Activated naive CD8-positive, alpha-beta T cell treated with anti-CD3 and anti-CD28 coated beads for 36 hours (primary cell): ENCODE data around the gene NRG3. TPM values are rescaled to one million over a fixed set of nuclear protein-coding genes. Genes with fewer than 3 reads are reported as not detected.

Source experiments
- DNase-seq: peaks from one replicate; pipeline ENCODE4 v3.0.0; 2021
- H3K27ac Mint-ChIP-seq: one replicate; pipeline ENCODE4 v1.8.0; 2022; ENCODE audit warnings: mild to moderate bottlenecking, moderate library complexity, mixed read lengths
- H3K27me3 Mint-ChIP-seq: one replicate; pipeline ENCODE4 v1.8.0; 2022; ENCODE audit warnings: mild to moderate bottlenecking, mixed read lengths
- H3K36me3 Mint-ChIP-seq: one replicate; pipeline ENCODE4 v1.8.0; 2021; ENCODE audit warnings: mild to moderate bottlenecking, mixed read lengths
- H3K4me1 Mint-ChIP-seq: one replicate; pipeline ENCODE4 v1.8.0; 2021; ENCODE audit warnings: mixed read lengths
- H3K4me3 Mint-ChIP-seq: one replicate; pipeline ENCODE4 v1.8.0; 2022; ENCODE audit warnings: mild to moderate bottlenecking, moderate library complexity, mixed read lengths
- H3K9me3 Mint-ChIP-seq: one replicate; pipeline ENCODE4 v1.8.0; 2022; ENCODE audit warnings: mixed read lengths
- total RNA-seq, 2 experiments: library from RNA; stranded (reverse); gene quantifications; one replicate each; pipeline ENCODE4 v1.2.3, GENCODE V29; 2021

Gene NRG3
- total RNA-seq, 2 experiments from 2014 or later: not detected

- no peak overlapping the region for H3K4me3 Mint-ChIP-seq
- H3K4me1 Mint-ChIP-seq: no peaks in the 10 kb centered on the region
- H3K27me3 Mint-ChIP-seq: no peaks in the 10 kb centered on the region
- H3K9me3 Mint-ChIP-seq: no peaks in the 10 kb centered on the region
- H3K27ac Mint-ChIP-seq: no peak overlapping the region
- H3K36me3 Mint-ChIP-seq: no peaks in the 10 kb centered on the region
- no peak for DNase-seq
Measured at GRCh38 chr10:81961451-81962184, 86.6 kb downstream of the NRG3 start.

DNA sequence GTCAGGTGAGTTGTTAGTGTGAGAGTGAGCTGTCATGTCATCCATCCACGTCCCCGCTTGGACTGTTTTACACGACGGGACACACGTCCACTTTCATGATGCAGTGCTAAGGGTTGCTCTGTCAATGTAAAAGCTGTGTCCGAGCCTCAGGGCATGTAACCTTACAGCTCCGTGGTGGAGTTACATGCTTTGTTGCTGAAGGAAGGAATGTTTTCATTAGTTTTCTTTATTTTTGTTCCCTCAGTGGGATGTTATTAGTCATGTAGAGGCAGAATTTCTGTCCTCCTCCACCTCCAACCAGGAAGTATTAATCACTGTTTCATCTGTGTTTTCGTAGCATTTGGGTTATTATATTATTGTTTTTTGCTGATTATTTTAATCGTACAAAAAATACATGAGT lies 88.6 kb downstream of the NRG3 start:
- no peak overlapping the region for H3K27ac Mint-ChIP-seq
- no peak overlapping the region for H3K4me3 Mint-ChIP-seq
- no peaks in the 10 kb centered on the region for H3K9me3 Mint-ChIP-seq
- no peaks in the 10 kb centered on the region for H3K4me1 Mint-ChIP-seq
- no peaks in the 10 kb centered on the region for H3K36me3 Mint-ChIP-seq
- H3K27me3 Mint-ChIP-seq: no peaks in the 10 kb centered on the region
- no peak for DNase-seq

GRCh38 chr10:81967716-81968115 lies 92.7 kb downstream of the NRG3 start:
- Mint-ChIP-seq H3K9me3 (peaks cover 6% of the 10 kb centered on the region), H3K36me3 (no peaks in the 10 kb centered on the region), H3K27me3 (no peaks in the 10 kb centered on the region), H3K4me3 (no peak overlapping the region), H3K4me1 (no peaks in the 10 kb centered on the region), H3K27ac (no peak overlapping the region)
- DNase-seq: no peak

- Mint-ChIP-seq H3K4me1 (no peaks in the 10 kb centered on the region), H3K27me3 (no peaks in the 10 kb centered on the region), H3K9me3 (peaks cover 12% of the 10 kb centered on the region), H3K27ac (no peak overlapping the region), H3K4me3 (no peak overlapping the region), H3K36me3 (no peaks in the 10 kb centered on the region)
- no peak for DNase-seq
Measured at GRCh38 chr10:81969136-81969535, 94.1 kb downstream of the NRG3 start.

- H3K4me3 Mint-ChIP-seq: no peak overlapping the region
- peaks cover 8% of the 10 kb centered on the region for H3K9me3 Mint-ChIP-seq
- H3K27ac Mint-ChIP-seq: no peak overlapping the region
- no peaks in the 10 kb centered on the region for H3K36me3 Mint-ChIP-seq
- no peaks in the 10 kb centered on the region for H3K4me1 Mint-ChIP-seq
- H3K27me3 Mint-ChIP-seq: no peaks in the 10 kb centered on the region
- no peak for DNase-seq
Measured at GRCh38 chr10:81978238-81978637, 103.2 kb downstream of the NRG3 start.

DNA sequence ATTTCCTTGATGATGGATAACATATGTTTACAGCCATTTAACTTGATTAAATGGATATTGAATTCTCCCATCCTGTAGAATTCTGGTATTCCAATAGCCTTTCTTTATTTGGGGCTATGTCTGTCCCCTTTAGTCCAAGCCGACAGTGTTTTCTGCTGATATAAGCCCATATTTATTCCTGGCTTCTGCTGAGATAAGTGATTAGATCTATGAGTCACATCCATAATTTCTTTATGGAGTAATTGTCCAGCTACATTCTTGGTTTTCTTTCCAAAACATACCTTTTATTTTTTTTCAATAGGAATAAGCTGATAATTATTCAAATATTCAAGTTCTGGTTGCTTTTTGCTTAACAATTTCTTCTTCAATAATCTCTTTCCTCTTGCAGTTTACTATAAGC lies 106.7 kb downstream of the NRG3 start:
- Mint-ChIP-seq H3K4me1 (no peaks in the 10 kb centered on the region), H3K27me3 (no peaks in the 10 kb centered on the region), H3K4me3 (no peak overlapping the region), H3K9me3 (no peaks in the 10 kb centered on the region), H3K27ac (no peak overlapping the region), H3K36me3 (no peaks in the 10 kb centered on the region)
- no peak for DNase-seq

DNA sequence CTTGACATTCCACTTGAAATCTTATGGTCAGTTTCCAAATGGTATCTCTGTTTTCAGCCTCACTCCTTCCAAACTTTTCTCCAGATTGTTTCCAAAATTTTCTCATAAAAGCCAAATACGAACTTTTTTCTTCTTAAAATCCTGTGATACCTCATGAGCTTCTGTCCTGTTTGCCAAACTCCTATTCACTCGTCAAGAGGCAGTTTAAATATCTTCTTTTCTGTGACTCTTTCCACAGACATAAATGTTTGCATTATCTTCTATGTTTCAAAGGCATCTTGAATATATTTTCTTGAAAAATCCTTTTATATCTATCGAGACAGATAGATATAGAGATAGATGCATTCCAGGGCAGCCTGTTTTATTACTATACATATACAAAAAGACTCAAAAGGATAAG lies 109.4 kb downstream of the NRG3 start:
- Mint-ChIP-seq H3K4me1 (no peaks in the 10 kb centered on the region), H3K36me3 (no peaks in the 10 kb centered on the region), H3K9me3 (no peaks in the 10 kb centered on the region), H3K4me3 (no peak overlapping the region), H3K27ac (no peak overlapping the region), H3K27me3 (no peaks in the 10 kb centered on the region)
- DNase-seq: no peak

DNA sequence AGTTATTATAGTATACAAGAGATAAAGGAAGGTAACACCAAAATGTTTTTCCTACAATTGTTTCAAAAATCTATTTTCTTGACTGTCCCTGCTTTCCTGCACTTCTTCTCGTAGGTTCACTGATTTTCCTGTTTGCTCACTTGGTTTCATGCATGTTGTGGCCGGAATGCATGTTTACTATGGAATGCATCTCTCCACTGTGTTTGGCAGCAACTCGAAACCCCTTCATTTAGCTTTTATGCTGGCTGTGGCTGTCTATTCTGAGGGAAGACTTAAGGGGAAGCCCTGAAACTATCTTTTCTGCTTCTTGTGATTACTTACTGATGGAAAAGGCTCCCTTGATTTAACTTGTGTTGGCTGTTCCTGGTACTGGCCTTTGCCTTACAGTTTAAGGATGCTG lies 120.3 kb downstream of the NRG3 start:
- Mint-ChIP-seq H3K36me3 (no peaks in the 10 kb centered on the region), H3K4me3 (no peak overlapping the region), H3K9me3 (no peaks in the 10 kb centered on the region), H3K27ac (no peak overlapping the region), H3K27me3 (no peaks in the 10 kb centered on the region), H3K4me1 (no peaks in the 10 kb centered on the region)
- DNase-seq: no peak

GRCh38 chr10:81996927-81997326 lies 121.9 kb downstream of the NRG3 start:
- no peak overlapping the region for H3K4me3 Mint-ChIP-seq
- no peaks in the 10 kb centered on the region for H3K27me3 Mint-ChIP-seq
- no peaks in the 10 kb centered on the region for H3K4me1 Mint-ChIP-seq
- DNase-seq: no peak
- H3K36me3 Mint-ChIP-seq: no peaks in the 10 kb centered on the region
- H3K27ac Mint-ChIP-seq: no peak overlapping the region
- H3K9me3 Mint-ChIP-seq: no peaks in the 10 kb centered on the region

DNA sequence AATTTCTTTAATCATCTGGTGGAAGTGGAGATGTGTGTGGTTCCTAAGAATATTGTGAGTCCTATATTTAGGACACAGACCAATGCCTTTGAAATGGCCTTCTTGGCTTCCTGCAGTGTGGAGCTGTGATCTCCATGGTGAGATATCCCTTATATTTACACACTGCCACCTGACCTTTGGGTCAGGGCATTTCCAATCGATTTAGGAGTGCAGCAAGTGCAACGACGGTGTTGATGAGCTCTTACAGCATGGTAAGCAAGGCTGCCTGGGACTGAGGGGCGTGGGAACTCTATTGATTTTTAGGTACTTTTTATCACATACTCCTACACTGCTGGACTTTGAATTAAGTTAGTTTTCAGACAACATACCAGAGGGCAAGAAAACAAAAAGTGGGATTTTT lies 146.0 kb downstream of the NRG3 start:
- Mint-ChIP-seq H3K4me3 (no peak overlapping the region), H3K36me3 (no peaks in the 10 kb centered on the region), H3K27me3 (no peaks in the 10 kb centered on the region), H3K4me1 (no peaks in the 10 kb centered on the region), H3K27ac (no peak overlapping the region), H3K9me3 (peaks cover 9% of the 10 kb centered on the region)
- no peak for DNase-seq

GRCh38 chr10:82027711-82028110 lies 152.7 kb downstream of the NRG3 start:
- Mint-ChIP-seq H3K36me3 (no peaks in the 10 kb centered on the region), H3K9me3 (peaks cover 2% of the 10 kb centered on the region), H3K4me1 (no peaks in the 10 kb centered on the region), H3K4me3 (no peak overlapping the region), H3K27ac (no peak overlapping the region), H3K27me3 (no peaks in the 10 kb centered on the region)
- no peak for DNase-seq

- Mint-ChIP-seq H3K27me3 (no peaks in the 10 kb centered on the region), H3K27ac (no peak overlapping the region), H3K9me3 (peaks cover 2% of the 10 kb centered on the region), H3K36me3 (no peaks in the 10 kb centered on the region), H3K4me1 (no peaks in the 10 kb centered on the region), H3K4me3 (no peak overlapping the region)
- no peak for DNase-seq
Measured at GRCh38 chr10:82037076-82037475, 162.1 kb downstream of the NRG3 start.

GRCh38 chr10:82038587-82038986 lies 163.6 kb downstream of the NRG3 start:
- H3K9me3 Mint-ChIP-seq: peaks cover 2% of the 10 kb centered on the region
- no peaks in the 10 kb centered on the region for H3K36me3 Mint-ChIP-seq
- no peak overlapping the region for H3K27ac Mint-ChIP-seq
- no peaks in the 10 kb centered on the region for H3K27me3 Mint-ChIP-seq
- DNase-seq: no peak
- H3K4me3 Mint-ChIP-seq: no peak overlapping the region
- no peaks in the 10 kb centered on the region for H3K4me1 Mint-ChIP-seq

DNA sequence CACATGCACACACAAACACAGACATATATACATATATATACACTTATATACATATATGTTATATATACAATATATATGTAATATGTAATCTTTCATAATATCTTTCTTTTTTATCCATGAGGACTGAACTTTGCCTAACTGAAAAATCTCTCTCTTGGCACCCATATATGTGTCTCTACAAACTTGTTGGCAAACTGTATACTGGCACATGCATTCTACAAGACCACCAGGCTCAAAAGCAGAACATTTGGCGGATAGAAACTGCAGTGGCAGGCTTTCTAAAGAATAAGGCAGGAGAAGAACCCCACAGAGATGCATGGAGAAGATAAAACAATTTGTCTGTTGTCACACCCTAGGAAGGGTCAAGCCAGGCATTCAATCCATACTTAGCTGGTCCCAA lies 165.3 kb downstream of the NRG3 start:
- peaks cover 2% of the 10 kb centered on the region for H3K9me3 Mint-ChIP-seq
- H3K4me1 Mint-ChIP-seq: no peaks in the 10 kb centered on the region
- no peak overlapping the region for H3K4me3 Mint-ChIP-seq
- no peak for DNase-seq
- no peaks in the 10 kb centered on the region for H3K27me3 Mint-ChIP-seq
- H3K27ac Mint-ChIP-seq: no peak overlapping the region
- no peaks in the 10 kb centered on the region for H3K36me3 Mint-ChIP-seq

GRCh38 chr10:82041018-82041417 lies 166.0 kb downstream of the NRG3 start:
- no peak overlapping the region for H3K4me3 Mint-ChIP-seq
- H3K27me3 Mint-ChIP-seq: no peaks in the 10 kb centered on the region
- DNase-seq: no peak
- H3K36me3 Mint-ChIP-seq: no peaks in the 10 kb centered on the region
- peaks cover 2% of the 10 kb centered on the region for H3K9me3 Mint-ChIP-seq
- no peak overlapping the region for H3K27ac Mint-ChIP-seq
- H3K4me1 Mint-ChIP-seq: no peaks in the 10 kb centered on the region

GRCh38 chr10:82056391-82056790 lies 181.4 kb downstream of the NRG3 start:
- Mint-ChIP-seq H3K27me3 (no peaks in the 10 kb centered on the region), H3K4me1 (no peaks in the 10 kb centered on the region), H3K36me3 (no peaks in the 10 kb centered on the region)

More at GRCh38 chr10:82056391-82056790, 181.4 kb downstream of the NRG3 start:
- no peak for DNase-seq
- Mint-ChIP-seq H3K4me3 (no peak overlapping the region), H3K9me3 (no peaks in the 10 kb centered on the region), H3K27ac (no peak overlapping the region)
